HG03460 (cell line): ENCODE results near the gene P2RY13.

ENCODE experiments used
- ATAC-seq: cut with Tn5 transposase; IDR thresholded peaks from one replicate; pipeline ENCODE4 v1.9.1; 2021; ENCODE audit not compliant: unreplicated experiment

Gene P2RY13

DNA sequence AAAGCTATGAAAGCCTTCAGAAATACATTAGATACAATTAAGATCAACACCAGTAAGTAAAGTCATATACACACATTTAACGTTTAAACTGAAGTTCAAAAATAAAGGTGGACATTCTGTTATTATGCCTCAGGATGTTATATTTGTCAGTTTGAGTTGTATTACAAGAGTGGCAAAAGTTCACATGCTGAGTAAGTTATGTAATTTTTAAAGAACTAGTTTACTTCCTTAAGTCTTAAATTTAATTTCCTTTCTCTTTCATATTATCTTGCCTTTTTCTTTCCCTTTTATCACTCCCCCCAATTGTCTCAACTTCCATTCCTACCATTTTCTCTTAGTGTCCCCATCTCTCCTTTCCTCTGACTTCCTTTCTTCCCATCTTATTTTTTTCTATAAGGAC is 7.8 kb downstream of the P2RY13 start:
- ATAC-seq, result no peak

DNA sequence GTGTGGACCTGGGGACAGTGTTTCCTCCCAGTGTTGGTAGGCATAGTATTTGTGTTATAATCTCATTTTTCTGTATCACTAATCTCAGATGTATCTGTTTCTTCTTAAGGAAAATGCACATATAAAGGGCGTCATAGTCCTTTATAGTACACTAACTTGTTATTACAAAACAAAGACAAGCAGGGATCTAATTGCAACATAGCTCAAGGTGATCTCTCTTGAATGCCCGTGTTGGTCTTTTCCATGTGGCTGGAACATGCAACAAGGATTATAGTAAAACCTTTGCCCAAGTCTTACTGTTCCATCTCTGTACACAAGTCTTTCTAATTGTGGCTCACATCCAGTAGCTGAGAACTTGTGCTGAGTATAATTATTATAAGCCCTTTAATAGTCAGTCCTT is 9.2 kb downstream of the P2RY13 start:
- ATAC-seq, result no peak

- no peak for ATAC-seq
Measured at GRCh38 chr3:151319628-151320027, 9.7 kb downstream of the P2RY13 start.

- ATAC-seq, result no peak
Measured at GRCh38 chr3:151318991-151319390, 10.4 kb downstream of the P2RY13 start.

DNA sequence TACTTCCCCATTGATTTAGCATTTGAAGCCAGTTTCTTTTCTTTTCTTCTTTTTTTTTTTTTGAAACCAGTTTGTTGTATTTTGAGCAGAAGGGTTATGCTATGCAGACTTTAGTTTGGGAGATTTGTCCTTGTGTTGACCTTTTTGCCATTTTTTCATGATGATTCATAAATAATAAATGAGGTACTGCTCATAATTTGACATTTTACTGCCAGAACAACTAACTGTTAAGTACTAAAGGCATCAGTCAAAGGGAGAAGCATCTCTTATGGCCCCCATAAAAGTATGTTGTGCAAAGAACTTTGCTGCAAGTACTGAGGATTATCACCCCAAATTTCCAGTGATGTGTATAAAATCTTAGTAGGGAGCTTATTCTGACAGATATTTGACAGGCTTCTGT is 11.0 kb downstream of the P2RY13 start:
- no peak for ATAC-seq

DNA sequence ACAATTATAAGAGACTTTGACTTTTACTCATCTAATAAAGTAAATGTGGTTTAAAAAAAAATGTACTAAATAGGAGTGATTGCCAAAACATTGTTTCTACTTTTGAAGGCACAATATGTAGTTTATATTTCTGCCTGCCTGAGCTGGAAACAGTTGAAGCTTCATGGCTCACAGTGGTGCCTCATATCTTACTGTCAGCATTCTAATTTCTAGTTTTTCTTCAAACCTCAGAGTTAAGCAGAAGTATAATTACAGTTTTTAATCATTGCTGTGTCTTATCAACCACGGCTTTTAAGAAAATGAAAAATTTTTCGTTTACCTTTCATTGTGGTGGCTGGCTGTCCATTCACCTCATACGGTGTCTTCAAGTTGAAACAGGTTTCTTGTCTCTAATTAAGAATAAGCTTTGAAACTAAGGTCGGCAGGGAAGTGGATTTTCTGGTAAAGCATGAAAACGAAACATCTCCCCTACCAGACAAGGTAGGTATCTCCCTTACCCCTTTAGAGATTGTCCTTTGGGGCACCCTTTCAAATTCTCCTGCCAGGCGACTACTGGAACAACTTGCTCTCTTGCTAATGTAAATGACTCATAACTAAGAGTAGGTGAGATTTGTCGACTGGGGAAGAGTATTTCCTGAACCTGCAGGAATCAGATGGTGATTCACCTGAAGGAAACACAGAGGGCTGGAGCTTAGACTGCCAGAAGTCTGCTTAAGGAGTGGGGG is 12.9 kb downstream of the P2RY13 start, which contains the start of gene GPR87:
GPR87 (minus strand) TSS at position 554 of the 725 bp plus-strand sequence. CDS start 16,720 bp downstream, outside the sequence.
- ATAC-seq, result no peak

GRCh38 chr3:151315846-151316245 is 13.5 kb downstream of the P2RY13 start:
- ATAC-seq, result no peak

DNA sequence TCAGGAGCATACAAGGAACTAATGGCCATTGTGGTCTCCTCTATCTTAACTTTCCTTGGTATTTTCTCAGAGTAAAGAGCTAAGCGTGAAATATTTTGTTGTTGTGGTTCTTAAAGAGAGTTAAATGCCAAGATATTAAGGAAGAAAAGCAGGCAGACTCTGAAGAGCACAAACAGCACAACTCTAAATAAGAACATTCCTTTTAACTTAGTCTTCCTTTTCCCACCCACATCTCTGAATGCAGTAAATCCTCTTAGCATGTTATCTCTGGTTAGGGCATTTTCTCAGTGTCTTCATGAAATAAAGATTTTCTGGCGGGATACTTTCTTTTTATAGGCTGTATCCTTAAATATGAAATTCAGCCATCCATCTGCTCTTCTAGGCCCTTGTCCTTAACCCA is 14.2 kb downstream of the P2RY13 start:
- ATAC-seq, result no peak

GRCh38 chr3:151314593-151314992 is 14.8 kb downstream of the P2RY13 start:
- no peak for ATAC-seq

DNA sequence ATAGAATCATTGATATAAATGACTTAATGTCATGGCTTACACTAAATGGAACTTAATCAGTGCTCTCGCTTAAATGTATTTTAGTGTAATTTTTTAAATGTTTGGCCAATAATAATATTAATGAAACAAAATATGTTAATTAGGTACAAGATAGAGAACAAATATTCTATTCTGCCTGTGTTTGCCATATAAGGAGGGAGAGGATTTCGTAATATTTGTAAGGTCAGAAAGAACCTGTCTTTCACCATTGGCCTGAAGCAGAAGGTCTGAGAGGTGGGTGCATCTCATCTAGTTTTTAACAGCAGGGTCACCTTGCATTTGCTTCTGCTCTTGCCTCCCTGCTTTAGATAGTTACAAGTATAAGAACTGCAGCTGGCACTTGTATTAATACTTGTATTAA is 15.2 kb downstream of the P2RY13 start:
- no peak for ATAC-seq

DNA sequence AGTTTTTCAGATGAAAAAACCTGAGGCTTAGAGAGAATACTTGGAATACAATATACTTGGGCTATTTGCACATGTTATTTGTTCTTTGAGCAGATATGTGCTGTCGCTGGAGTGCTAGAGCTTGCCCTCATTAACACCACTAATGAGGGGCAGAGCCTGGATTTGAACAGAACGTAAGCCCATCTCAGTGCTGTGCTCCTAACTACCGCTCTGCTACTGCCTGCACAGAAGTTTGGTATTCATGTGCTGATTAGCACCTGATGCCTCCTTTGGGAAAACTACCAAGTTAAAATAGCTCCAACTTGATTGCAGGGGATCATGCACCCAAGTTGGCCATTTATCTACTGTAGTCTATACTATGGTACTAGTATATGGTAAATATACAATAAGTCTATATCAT is 16.4 kb downstream of the P2RY13 start:
- no peak for ATAC-seq

GRCh38 chr3:151309566-151309965 is 19.8 kb downstream of the P2RY13 start:
- ATAC-seq, result no peak

- ATAC-seq, result no peak
Measured at GRCh38 chr3:151307583-151308488, 21.5 kb downstream of the P2RY13 start.

DNA sequence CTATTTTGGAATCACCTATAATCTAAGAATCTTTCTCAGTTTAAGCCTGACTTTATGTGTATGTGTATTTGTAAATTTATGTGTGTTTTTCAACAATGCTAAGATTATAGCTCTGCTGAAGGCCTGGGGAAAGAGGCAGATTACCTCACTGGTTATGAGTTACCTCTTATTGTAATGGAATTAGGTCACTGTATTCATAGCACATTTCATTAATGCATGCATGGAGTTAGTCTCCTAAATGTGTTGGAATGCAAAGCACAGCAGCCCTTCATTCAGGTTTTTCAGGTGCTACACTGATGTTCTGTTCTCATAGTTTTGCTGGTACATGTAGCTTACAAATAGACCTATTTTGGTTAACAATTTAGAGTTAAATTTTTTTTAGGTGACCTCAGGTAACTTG is 22.2 kb downstream of the P2RY13 start:
- no peak for ATAC-seq

DNA sequence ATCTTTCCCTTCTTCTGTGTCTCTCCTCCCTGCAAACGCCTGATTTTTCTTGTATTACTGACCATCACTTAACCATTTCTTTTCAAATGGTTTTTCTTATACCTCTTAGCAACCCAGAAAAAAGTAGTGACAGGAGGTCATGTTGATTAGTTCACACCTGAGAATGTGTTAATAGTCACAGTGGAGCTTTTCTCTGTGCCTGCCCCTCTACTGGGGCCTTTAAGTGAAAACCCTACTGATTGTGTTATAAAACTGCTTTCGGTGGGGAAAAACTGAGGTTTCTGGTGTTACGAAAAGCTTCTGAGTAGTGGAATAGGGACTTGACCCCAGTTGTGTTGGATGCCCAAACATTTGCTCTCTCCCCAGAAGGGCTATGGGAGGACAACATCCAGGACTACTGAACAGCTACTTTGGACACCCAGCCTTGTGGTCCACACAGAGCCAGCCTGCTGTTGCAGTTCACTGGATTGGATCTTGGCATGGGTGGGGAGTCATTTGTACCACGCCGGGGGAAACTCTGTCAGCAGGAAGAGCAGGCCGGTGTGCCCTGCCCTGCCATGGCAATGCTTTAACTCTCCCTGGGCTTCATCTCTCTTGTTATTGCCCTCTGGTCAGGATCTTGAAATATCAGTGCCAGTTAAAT is 23.1 kb downstream of the P2RY13 start:
- no peak for ATAC-seq

DNA sequence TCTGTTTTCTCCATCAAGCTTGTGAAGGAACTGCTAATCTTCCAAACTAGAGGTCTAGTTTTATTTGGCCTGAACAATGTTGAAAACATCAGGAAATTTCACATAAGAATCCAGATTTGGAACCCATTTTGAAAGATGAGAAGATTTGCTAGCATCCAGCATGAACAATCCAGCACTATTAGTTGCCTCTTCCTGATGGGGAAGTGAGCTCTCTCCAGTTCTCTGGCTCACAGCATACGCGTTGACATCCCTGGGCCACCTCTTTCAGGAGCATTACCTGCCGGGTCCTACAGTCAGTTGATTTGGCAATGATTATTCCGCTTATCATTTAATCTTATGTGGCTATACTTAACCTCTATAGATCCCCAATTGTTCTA is 23.6 kb downstream of the P2RY13 start:
- no peak for ATAC-seq

- no peak for ATAC-seq
Measured at GRCh38 chr3:151305060-151305774, 24.1 kb downstream of the P2RY13 start.

DNA sequence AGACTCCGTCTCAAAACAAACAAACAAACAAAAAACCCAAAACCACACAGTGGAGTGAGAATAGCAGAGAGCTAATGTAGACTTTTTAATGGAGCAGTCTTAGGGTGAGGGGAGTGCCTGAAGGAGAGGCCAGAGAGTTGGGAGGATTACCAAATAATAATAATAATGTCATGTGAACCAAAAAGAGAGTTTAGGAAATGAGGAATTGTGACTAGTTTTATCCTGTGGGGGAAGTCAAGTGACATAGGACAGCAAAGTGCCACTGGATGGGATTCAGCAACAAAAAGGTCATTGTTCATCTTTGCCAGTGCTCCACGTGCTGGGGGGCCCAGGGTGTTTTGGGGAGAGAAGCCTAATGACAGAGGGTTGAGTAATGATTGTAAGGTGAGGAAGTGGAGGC is 25.6 kb downstream of the P2RY13 start:
- no peak for ATAC-seq

DNA sequence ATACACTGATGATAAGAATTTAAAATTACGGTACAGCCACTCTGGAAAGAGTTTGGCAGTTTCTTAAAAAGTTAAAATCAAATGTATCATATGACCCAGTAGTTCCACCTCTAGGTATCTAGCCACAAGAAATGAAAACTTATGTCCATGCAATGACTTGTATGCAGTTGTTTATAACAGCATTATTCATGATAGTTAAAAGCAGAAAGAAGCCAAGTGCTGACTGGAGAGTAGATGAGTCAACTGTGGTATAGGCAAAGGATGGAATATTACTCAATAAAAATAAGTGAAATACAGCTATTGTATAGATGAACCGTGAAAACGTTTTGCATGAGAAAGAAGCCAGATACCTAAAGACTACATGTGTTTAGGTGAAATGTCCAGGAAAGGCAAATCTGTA is 27.6 kb downstream of the P2RY13 start:
- no peak for ATAC-seq

DNA sequence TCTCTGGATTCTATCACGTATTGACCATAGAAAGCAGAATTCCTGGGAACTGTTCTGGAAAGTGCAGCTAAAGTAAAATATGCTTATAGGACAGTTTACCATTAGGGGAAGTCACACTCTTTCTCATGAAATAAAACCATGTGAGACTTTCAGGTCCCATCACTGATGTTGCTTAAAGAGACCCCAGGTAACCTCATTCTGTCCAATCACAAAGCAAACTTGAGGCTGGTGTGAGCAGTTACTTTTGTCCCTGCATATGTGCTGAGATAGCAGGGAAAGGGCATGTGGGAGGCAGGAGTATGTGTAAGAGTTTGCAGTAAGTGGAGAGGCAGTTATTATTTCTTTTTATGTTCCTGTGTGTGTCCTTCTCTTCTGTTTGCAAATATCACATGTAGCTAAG is 28.8 kb downstream of the P2RY13 start:
- no peak for ATAC-seq

GRCh38 chr3:151299006-151299405 is 30.3 kb downstream of the P2RY13 start:
- no peak for ATAC-seq
